ENCODE measurements around the gene MAPRE3.
"Not testable (repeated sequence)": the region's sequence is repeated elsewhere in the genome, so short reads cannot be mapped to it uniquely, and the experiment has no call there.

The MAPRE3 gene

GRCh38 chr2:26970244-26970927, at the start of gene MAPRE3:
Gene MAPRE3 (plus strand): TSS chr2:26970637. CDS start chr2:27022219, 51,582 bp downstream.
- peak; percentile 88 for DNase-seq

- no peak for DNase-seq
These were observed 49.1 kb upstream of the MAPRE3 start for GRCh38 chr2:26921323-26921722.

GRCh38 chr2:26922405-26923188, 47.8 kb upstream of the MAPRE3 start:
- peak; percentile 46 for DNase-seq

GRCh38 chr2:26923189-26923466, 47.3 kb upstream of the MAPRE3 start:
- DNase-seq = not testable (repeated sequence)

GRCh38 chr2:26924731-26925099, 45.7 kb upstream of the MAPRE3 start:
- no peak for DNase-seq

- DNase-seq = no peak
These were observed 45.2 kb upstream of the MAPRE3 start for GRCh38 chr2:26925100-26925791.

- no peak for DNase-seq
These were observed 43.2 kb upstream of the MAPRE3 start for GRCh38 chr2:26927221-26927620.

GRCh38 chr2:26932974-26933373, 37.5 kb upstream of the MAPRE3 start:
- no peak for DNase-seq

GRCh38 chr2:26933431-26934334, 36.8 kb upstream of the MAPRE3 start:
- DNase-seq = no peak

- DNase-seq = no peak
These were observed 36.1 kb upstream of the MAPRE3 start for GRCh38 chr2:26934335-26934724.

GRCh38 chr2:26934985-26935384, 35.5 kb upstream of the MAPRE3 start:
- no peak for DNase-seq

- no peak for DNase-seq
These were observed 33.6 kb upstream of the MAPRE3 start for GRCh38 chr2:26936855-26937254.

- no peak for DNase-seq
These were observed 31.9 kb upstream of the MAPRE3 start for GRCh38 chr2:26938399-26939118.

- DNase-seq = no peak
These were observed 30.4 kb upstream of the MAPRE3 start for GRCh38 chr2:26940001-26940400.

- DNase-seq = no peak
These were observed 29.0 kb upstream of the MAPRE3 start for GRCh38 chr2:26941486-26941885.

- DNase-seq = peak; percentile 68
These were observed 27.7 kb upstream of the MAPRE3 start for GRCh38 chr2:26942543-26943295.

GRCh38 chr2:26945991-26946750, 24.3 kb upstream of the MAPRE3 start:
- DNase-seq = no peak

- peak; percentile 81 for DNase-seq
These were observed 23.3 kb upstream of the MAPRE3 start for GRCh38 chr2:26946841-26947784.

GRCh38 chr2:26948800-26949199, 21.6 kb upstream of the MAPRE3 start:
- no peak for DNase-seq

- no peak for DNase-seq
These were observed 20.2 kb upstream of the MAPRE3 start for GRCh38 chr2:26950246-26950645.

Measured in femur (tissue), 1 donor.